PC-9 (cell line): ENCODE results near the gene HMGCS1. TPM values are rescaled to one million over a fixed set of nuclear protein-coding genes. Genes with fewer than 3 reads are reported as not detected.
"Not testable (repeated sequence)": the region's sequence is repeated elsewhere in the genome, so short reads cannot be mapped to it uniquely, and the experiment has no call there.

ENCODE experiments used
- BruUV-seq: library from RNA; stranded (reverse); fragments of 400-500 nt; replicated peaks from 2 replicates; lab custom pipeline; 2021; lab: Mats Ljungman, UMichigan
- CTCF ChIA-PET: fragments of 300-600 bp; sonication (Branson Sonifier 250); formaldehyde crosslinking; loops from one replicate; lab custom pipeline; 2022; ENCODE audit warnings: antibody characterized with exemption; lab: Charles Lee
- POLR2A ChIA-PET: fragments of 300-600 bp; sonication (Branson Sonifier 250); formaldehyde crosslinking; loops from one replicate; lab custom pipeline; 2022; ENCODE audit warnings: antibody characterized with exemption; ENCODE audit not compliant: unreplicated experiment; lab: Charles Lee
- DNase-seq, 2 experiments: peaks; one replicate each; pipeline versions ENCODE4 v3.0.0 to v3.0.0-alpha.2; 2015 to 2022; ENCODE audit warnings: mixed read lengths in 1 of 2
- H2AFZ ChIP-seq: fragments of 200-600 bp; sonication (generic); 2 replicates; pipeline ENCODE4 v1.8.1; 2017; ENCODE audit warnings: antibody characterized with exemption
- H3F3A ChIP-seq: fragments of 200-600 bp; sonication (generic); 2 replicates; pipeline ENCODE4 v1.8.1; 2017; ENCODE audit warnings: antibody characterized with exemption, mild to moderate bottlenecking, low read depth; ENCODE audit not compliant: insufficient read depth
- H3K27ac ChIP-seq: fragments of 200-600 bp; sonication (generic); 2 replicates; pipeline ENCODE4 v1.6.1; 2016; ENCODE audit warnings: mixed run types
- H3K27me3 ChIP-seq: fragments of 200-600 bp; sonication (generic); 2 replicates; pipeline ENCODE4 v1.6.1; 2016; ENCODE audit warnings: low read depth, mixed run types; ENCODE audit not compliant: insufficient read depth
- H3K36me3 ChIP-seq: fragments of 200-600 bp; sonication (generic); 2 replicates; pipeline ENCODE4 v1.6.1; 2016; ENCODE audit warnings: low read depth, mixed run types
- H3K4me1 ChIP-seq: fragments of 200-600 bp; sonication (generic); replicated peaks from 2 replicates; pipeline ENCODE4 v1.6.1; 2016; ENCODE audit warnings: mixed run types; ENCODE audit not compliant: insufficient read depth
- H3K4me2 ChIP-seq: fragments of 200-600 bp; sonication (generic); 2 replicates; pipeline ENCODE4 v1.6.1; 2017; ENCODE audit warnings: mixed run types
- H3K4me3 ChIP-seq: fragments of 200-600 bp; sonication (generic); 2 replicates; pipeline ENCODE4 v1.6.1; 2016; ENCODE audit warnings: mixed run types
- H3K79me2 ChIP-seq: fragments of 200-600 bp; sonication (generic); 2 replicates; pipeline ENCODE4 v1.6.1; 2017; ENCODE audit warnings: low read depth, mixed run types
- H3K9me2 ChIP-seq: fragments of 200-600 bp; sonication (generic); 2 replicates; pipeline ENCODE4 v1.8.1; 2017; ENCODE audit warnings: mild to moderate bottlenecking; ENCODE audit not compliant: insufficient read depth
- H3K9me3 ChIP-seq: fragments of 200-600 bp; sonication (generic); 2 replicates; pipeline ENCODE4 v1.8.1; 2016; ENCODE audit warnings: low read depth; ENCODE audit not compliant: insufficient read depth
- H4K20me1 ChIP-seq: fragments of 200-600 bp; sonication (generic); 2 replicates; pipeline ENCODE4 v1.8.1; 2017; ENCODE audit not compliant: insufficient read depth
- CTCF ChIP-seq: fragments of 200-600 bp; sonication (generic); conservative IDR thresholded peaks from 2 replicates; pipeline ENCODE4 v1.6.1; 2017; ENCODE audit warnings: mixed run types, antibody characterized with exemption, mild to moderate bottlenecking, moderate library complexity
- EZH2 ChIP-seq: fragments of 200-600 bp; sonication (generic); IDR thresholded peaks from 2 replicates; pipeline ENCODE4 v1.8.0; 2017; ENCODE audit warnings: antibody characterized with exemption, low read depth
- intact Hi-C: fragments of 100-400 bp; cut with micrococcal nuclease; formaldehyde crosslinking; loops from one replicate; pipeline ENCODE4 v1.10.0; 2022; ENCODE audit not compliant: unreplicated experiment
- total RNA-seq: library from RNA; stranded (reverse); gene quantifications from 2 replicates; pipeline ENCODE4 v1.2.3, GENCODE V29; 2021

Gene HMGCS1
- total RNA-seq, 1 experiment from 2014 or later, result 189 TPM

GRCh38 chr5:43273552-43273951 is 39.7 kb downstream of the HMGCS1 start:
- H2AFZ ChIP-seq, result no peak overlapping the region
- CTCF ChIA-PET, result no interaction called here

GRCh38 chr5:43270645-43271044 is 42.6 kb downstream of the HMGCS1 start:
- Histone ChIP-seq H3K36me3 (no peaks in the 10 kb centered on the region), H2AFZ (no peak overlapping the region), H3K27me3 (no peaks in the 10 kb centered on the region), H3K4me2 (no peak overlapping the region), H4K20me1 (no peaks in the 10 kb centered on the region), H3K9me2 (no peaks in the 10 kb centered on the region), H3K79me2 (no peaks in the 10 kb centered on the region), H3F3A (no peaks in the 10 kb centered on the region), H3K9me3 (no peaks in the 10 kb centered on the region), H3K4me3 (no peak overlapping the region), H3K27ac (no peak overlapping the region), H3K4me1 (0 out of 2 replicates have a peak, but pooled peaks cover 6% of the 10 kb centered on the region)
- intact Hi-C loops, result no loop called here
- no peak for DNase-seq
- POLR2A ChIA-PET, result no interaction called here
- CTCF ChIA-PET, result interaction anchor here (0.6 kb wide), 2 partner anchors 14 to 57 kb away, joined by 3 to 6 read pairs; no protein-coding TSS in a partner anchor
- TF ChIP-seq EZH2 (no peak), CTCF (no peak)
- no TSS peak for BruUV-seq

More at GRCh38 chr5:43273552-43273951, 39.7 kb downstream of the HMGCS1 start:
- Histone ChIP-seq H3K27me3 (no peaks in the 10 kb centered on the region), H3K9me2 (no peaks in the 10 kb centered on the region), H3K27ac (no peak overlapping the region), H3K36me3 (no peaks in the 10 kb centered on the region), H3K4me3 (no peak overlapping the region), H3F3A (no peaks in the 10 kb centered on the region), H4K20me1 (no peaks in the 10 kb centered on the region), H3K4me1 (0 out of 2 replicates have a peak, but pooled peaks cover 6% of the 10 kb centered on the region), H3K4me2 (no peak overlapping the region), H3K9me3 (no peaks in the 10 kb centered on the region), H3K79me2 (no peaks in the 10 kb centered on the region)
- no TSS peak for BruUV-seq
- intact Hi-C loops, result no loop called here
- POLR2A ChIA-PET, result no interaction called here
- DNase-seq, result no peak
- no peak for TF ChIP-seq CTCF
- TF ChIP-seq EZH2, result no peak

DNA sequence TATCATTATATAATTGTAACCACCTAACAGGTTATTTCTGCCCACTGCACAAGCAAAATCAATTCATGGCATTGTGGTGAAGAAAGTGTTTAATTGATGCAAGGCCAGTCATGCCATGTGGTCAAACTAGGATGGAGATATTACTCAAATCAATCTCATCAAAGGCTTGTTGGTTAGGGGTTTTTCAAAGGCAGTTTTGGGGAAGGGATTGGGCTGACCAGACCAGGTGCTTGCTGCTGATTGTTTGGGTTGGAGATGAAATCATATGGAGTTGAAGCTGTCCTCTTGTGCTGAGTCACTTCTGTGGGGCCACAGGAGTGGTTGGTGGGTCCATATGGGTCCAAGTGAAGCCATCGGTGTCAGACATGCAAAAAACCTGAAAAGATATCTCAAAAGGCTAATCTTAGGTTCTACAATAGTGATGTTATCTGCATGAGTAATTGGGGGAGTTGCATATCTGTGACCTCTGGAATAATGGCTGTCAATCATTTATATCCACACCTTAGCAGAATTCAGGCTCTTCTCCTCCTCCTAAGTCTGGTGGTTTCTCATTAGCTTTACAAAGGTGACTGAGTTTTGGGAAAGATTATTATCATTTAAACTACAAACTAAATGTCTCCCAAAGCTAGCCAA is 44.9 kb downstream of the HMGCS1 start:
- no peaks in the 10 kb centered on the region for H3F3A ChIP-seq
- no peaks in the 10 kb centered on the region for H4K20me1 ChIP-seq
- no peaks in the 10 kb centered on the region for H3K9me3 ChIP-seq
- POLR2A ChIA-PET, result no interaction called here
- H3K27me3 ChIP-seq, result peaks cover 6% of the 10 kb centered on the region; the same call in 1 of the 2 replicates
- TF ChIP-seq CTCF, result no peak
- TF ChIP-seq EZH2, result no peak
- no peak overlapping the region for H2AFZ ChIP-seq
- CTCF ChIA-PET, result no interaction called here
- no peaks in the 10 kb centered on the region for H3K36me3 ChIP-seq
- intact Hi-C loops, result no loop called here
- no peaks in the 10 kb centered on the region for H3K9me2 ChIP-seq
- no peak for DNase-seq
- no peak overlapping the region for H3K27ac ChIP-seq
- no peak overlapping the region for H3K4me2 ChIP-seq
- BruUV-seq, result no TSS peak
- no peaks in the 10 kb centered on the region for H3K79me2 ChIP-seq
- H3K4me3 ChIP-seq, result no peak overlapping the region
- no peaks in the 10 kb centered on the region for H3K4me1 ChIP-seq

GRCh38 chr5:43262269-43262668 is 50.9 kb downstream of the HMGCS1 start:
- BruUV-seq, H3K36me3 ChIP-seq, H3K4me1 ChIP-seq, H3K9me2 ChIP-seq, intact Hi-C loops, H2AFZ ChIP-seq, POLR2A ChIA-PET, H3K79me2 ChIP-seq, H3K4me3 ChIP-seq, H4K20me1 ChIP-seq, H3K9me3 ChIP-seq, H3F3A ChIP-seq, DNase-seq, CTCF ChIA-PET, H3K4me2 ChIP-seq, H3K27ac ChIP-seq: not testable (repeated sequence)
- H3K27me3 ChIP-seq, result peaks cover 17% of the 10 kb centered on the region
